Measurements from ENCODE around the gene RALGDS.

GRCh38 chr9:133067813-133068212 is 53.2 kb downstream of the RALGDS start:
- TF ChIP-seq CTCF (IDR thresholded peaks at IDR 0.05 in 4 of 5, conservative IDR thresholded peaks at IDR 0.05 in 1 of 5) = no peak
- no peak for TF ChIP-seq POLR2A (IDR thresholded peaks at IDR 0.05)

Measured in gastrocnemius medialis (tissue), 4 donors.